Measurements from ENCODE around the gene POFUT1.
"Not testable (repeated sequence)": the region's sequence is repeated elsewhere in the genome, so short reads cannot be mapped to it uniquely, and the experiment has no call there.

POFUT1 gene

DNA sequence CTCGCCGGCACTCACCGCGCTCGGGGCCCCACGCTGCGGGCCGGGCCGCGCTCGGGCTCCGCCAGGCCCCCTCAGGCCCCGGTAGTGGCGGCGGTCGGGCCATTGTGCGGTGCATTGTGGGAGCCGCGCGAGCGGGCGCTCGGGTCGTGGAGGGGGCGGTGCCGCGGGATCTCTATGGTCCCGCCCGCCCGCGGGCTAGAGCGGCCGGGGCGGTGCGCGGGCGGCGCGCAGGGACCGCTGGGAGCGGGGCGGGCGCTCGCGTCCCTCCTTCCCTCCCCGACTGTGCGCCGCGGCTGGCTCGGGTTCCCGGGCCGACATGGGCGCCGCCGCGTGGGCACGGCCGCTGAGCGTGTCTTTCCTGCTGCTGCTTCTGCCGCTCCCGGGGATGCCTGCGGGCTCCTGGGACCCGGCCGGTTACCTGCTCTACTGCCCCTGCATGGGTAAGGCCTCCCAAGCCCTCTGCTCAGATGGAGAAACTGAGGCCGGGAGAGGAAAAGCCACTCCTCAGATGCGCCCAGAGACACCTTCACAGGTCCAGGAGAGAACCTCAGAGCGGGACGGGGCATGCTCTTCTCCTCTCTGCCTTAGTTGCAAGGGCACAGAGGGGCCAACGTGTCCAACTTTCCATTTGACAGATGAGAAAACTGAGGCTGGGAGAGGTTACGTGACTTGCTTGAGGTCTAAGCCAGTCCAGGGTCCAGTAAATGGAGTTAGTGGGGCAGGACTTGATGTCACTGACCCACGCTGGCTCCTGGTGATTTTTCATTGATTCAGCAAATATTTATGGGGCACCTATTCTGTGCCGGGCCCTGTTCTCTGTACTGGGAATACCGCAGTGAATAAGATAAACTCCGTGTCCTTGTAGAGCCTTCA is at the start of gene POFUT1, which contains the start of gene PLAGL2:
TSS of gene POFUT1 (plus strand) at position 255 of the 873 bp plus-strand sequence. CDS start at position 317, 62 bp downstream.
TSS of gene PLAGL2 (minus strand) at position 118 of the 873 bp plus-strand sequence. CDS start 5,565 bp downstream, outside the sequence.
- DNase-seq: peak; percentile 82 to 94

- DNase-seq: no peak
These were observed 49.3 kb upstream of the POFUT1 start for GRCh38 chr20:32158351-32158750.

- DNase-seq: no peak
These were observed 48.6 kb upstream of the POFUT1 start for GRCh38 chr20:32158943-32159660.

DNA sequence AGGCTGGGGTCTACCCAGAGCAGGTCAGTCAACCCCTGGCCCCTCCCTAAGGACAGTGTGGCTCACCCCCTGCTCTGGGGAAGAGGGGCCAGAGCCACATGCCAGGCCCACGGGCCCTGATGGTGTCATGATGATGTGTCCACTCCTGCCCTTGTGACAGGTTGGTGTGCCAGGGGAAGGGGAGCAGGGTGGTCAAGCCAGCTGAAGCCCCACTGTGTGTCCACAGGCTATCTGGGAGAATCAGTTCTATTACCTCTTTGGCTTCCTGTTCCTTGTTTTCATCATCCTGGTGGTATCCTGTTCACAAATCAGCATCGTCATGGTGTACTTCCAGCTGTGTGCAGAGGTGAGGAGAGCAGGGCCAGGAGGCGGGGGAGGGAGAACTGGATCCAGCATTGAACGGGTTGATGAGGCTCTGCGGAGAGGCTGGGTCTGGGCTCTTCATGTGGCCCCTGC is 47.9 kb upstream of the POFUT1 start:
- DNase-seq: no peak

GRCh38 chr20:32160341-32160740 is 47.3 kb upstream of the POFUT1 start:
- DNase-seq: no peak

GRCh38 chr20:32162351-32162750 is 45.3 kb upstream of the POFUT1 start:
- DNase-seq: no peak

GRCh38 chr20:32163951-32164350 is 43.7 kb upstream of the POFUT1 start:
- no peak for DNase-seq

GRCh38 chr20:32164984-32165735 is 42.5 kb upstream of the POFUT1 start:
- DNase-seq: no peak

GRCh38 chr20:32165836-32166545 is 41.7 kb upstream of the POFUT1 start:
- DNase-seq: no peak

DNA sequence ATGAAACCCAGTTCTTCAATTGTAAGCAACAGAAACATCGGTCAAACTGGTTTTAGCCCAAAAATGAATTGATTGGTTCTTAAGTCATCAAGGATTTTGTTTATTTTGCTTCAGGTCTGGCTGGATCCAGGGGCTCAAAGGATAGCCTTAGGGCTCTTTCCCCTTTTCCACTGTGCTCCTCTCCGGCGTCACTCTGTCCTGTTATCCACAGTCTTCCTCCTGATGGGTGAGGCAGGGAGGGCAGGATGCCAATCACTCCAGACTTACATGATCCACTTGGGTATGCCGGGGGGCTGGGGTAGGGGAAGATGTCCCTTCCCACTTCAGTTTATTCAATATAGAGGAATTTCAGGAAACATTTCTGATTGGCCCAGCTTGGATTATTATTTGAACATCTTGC is 40.1 kb upstream of the POFUT1 start:
- DNase-seq: no peak

DNA sequence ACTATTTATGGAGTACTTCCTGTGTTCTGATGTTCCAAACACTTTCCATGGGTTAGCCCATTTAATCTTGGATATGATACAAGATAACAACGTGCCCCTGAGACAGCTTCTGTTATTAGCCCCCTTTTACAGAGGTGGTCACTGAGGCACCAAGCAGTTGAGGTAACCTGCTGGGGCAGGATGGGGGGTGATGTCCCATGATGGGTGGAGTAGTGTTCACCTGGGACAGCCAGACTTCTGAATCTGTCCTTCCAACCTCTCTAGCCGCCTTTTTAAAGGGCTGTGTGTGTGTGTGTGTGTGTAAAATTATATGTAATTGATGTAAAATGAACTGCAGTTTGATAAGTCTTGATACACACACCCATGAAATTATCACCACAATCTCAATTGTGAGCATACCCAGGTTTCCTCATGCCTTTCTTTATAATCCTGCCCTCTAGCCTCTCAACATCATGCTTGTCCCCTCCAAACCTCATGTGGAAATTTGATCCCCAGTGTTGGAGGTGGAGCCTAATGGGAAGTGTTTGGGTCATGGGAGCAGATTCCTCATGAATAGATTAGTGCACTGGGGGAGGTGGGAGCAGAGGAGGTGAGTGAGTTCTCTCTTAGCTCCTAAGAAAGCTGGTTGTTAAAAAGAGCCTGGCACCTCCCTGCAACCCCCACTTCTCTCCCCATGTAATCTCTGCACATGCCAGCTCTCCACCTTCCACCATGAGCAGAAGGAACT is 39.3 kb upstream of the POFUT1 start:
- no peak for DNase-seq

DNA sequence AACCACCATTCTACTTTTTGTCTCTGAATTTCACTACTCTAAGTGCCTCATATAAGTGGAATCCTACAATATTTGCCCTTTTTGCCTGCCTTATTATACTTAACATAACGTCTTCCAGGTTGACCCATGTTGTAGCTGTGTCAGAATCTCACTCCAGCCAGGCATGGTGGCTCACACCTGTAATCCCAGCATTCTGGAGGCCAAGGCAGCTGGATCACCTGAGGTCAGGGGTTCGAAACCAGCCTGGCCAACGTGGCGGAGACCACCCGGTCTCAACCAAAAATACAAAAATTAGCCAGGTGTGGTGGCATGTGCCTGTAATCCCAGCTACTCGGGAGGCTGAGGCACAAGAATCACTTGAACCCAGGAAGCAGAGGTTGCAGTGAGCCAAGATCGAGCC is 30.0 kb upstream of the POFUT1 start:
- DNase-seq: not testable (repeated sequence)

GRCh38 chr20:32179515-32179914 is 28.2 kb upstream of the POFUT1 start:
- DNase-seq: no peak

GRCh38 chr20:32179934-32180333 is 27.7 kb upstream of the POFUT1 start:
- no peak for DNase-seq

DNA sequence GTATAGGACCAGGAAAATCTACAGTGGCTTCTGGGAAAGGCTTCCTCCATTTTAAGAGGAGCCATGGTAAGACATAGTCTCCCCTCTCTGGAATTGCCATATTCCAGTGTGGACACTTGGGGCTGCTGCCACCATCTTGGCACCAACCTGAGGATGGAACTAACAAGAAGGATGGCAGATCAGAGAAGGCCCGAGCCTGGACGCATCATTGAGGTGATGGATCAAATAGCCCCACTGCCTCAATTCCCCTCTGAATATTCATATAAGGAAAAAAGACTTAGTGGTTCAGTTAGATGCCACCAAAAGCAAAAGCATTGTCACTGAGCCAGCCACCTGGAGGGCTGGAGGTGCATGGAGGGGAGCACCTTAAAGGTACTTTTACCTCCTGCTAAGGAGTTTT is 26.1 kb upstream of the POFUT1 start:
- no peak for DNase-seq

DNA sequence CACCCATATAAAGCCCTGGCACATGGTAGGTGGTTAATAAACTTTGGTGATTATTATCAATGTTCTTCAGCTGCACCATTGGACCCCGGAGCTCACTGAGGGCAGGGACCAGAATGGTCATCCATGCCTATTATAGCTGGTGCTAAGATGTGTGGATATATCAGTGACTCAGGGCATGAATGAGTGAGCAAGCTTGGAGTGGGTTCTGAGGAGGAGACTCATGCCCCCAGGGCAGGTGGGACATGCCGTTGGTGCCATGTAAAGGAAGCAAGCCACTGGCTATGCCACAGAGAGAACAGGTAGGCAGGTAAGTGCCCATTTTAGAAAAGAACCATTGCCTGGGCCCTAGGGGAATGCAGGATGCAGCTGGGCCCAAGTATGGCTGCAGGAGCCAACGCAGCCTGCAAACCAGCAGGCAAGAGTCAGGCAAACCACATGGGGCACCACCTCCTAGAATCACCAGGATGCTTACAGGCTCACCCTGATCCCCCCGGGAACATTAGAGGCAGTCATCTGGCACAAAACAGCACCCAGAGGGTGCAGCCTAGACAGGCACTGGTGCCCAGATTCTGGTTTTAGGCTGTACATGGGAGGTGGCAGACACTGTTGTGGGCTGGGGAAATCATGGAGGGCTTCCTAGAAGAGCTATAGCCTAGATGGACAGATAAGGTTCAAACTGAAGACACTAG is 23.6 kb upstream of the POFUT1 start:
- DNase-seq: no peak

DNA sequence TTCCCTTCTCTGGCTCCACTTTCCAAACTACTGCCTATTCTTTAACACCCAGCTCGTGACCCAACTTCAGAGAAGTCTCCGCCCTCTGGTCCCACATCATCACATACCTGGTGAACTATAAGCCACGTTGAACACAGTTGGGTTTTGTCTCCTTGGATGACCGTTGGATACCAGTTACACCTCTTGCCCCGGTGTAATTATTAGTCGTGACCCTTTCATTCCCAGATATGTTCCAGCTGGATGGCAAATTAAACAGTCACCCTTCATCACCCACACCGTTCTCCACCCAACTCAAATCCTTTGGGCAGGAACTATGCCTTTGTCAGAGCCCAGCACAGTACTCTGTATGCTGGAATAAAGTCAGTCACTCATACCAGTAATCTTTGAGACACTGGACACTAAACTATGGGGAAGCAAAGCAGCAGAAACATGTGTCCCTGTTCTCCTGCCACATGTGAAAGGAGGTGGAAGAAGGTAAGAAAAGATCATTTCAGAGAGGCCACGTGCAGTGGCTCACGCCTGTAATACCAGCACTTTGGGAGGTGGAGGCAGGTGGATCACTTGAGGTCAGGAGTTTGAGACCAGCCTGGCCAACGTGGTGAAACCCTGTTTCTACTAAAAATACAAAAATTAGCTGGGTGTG is 22.6 kb upstream of the POFUT1 start:
- no peak for DNase-seq

DNA sequence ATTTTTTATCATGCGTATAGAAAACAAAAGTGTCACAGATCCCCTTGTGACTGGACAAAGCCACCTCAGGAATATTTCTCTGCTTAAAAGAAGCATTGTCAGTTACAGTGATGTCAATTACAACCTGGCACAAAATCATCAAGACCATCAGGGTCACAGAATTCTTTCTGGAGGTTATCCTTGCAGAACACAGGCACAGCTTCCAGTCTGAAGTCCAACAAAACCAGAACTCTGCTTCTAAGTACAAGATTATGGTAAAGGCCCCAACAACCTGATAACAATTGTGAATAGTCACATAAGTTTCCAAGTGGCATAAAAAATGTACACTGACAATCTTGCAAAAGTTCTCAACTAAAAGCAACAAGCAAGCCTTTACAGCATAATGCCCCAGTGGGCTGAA is 21.2 kb upstream of the POFUT1 start:
- DNase-seq: no peak

- no peak for DNase-seq
These were observed 19.1 kb upstream of the POFUT1 start for GRCh38 chr20:32188376-32189122.

DNA sequence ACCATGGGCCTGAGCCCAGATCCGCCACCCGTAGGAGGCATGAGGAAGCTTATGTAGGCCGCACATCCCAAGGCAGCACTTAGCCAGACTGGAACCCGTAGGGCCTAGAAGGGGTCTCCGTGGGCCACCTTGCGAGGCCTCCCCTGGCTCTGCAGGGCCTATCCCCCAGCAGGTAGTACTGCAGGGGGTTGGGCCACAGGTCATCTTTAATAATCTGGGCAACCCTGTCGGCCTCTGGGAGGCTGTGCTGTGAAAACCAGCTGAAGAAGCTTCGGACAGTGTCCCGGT is 18.6 kb upstream of the POFUT1 start:
- no peak for DNase-seq

Data from NCI-H1930 (cell line).